Measurements from ENCODE around the gene TEKT5. TPM values are rescaled to one million over a fixed set of nuclear protein-coding genes. Genes with fewer than 3 reads are reported as not detected.
A peak's percentile ranks its signal among the peaks of the same experiment; 100 is the strongest.
"Not testable (repeated sequence)": the region's sequence is repeated elsewhere in the genome, so short reads cannot be mapped to it uniquely, and the experiment has no call there.

Gene TEKT5
- 0.20 TPM for polyA plus RNA-seq (ENCODE audit: insufficient read length)

DNA sequence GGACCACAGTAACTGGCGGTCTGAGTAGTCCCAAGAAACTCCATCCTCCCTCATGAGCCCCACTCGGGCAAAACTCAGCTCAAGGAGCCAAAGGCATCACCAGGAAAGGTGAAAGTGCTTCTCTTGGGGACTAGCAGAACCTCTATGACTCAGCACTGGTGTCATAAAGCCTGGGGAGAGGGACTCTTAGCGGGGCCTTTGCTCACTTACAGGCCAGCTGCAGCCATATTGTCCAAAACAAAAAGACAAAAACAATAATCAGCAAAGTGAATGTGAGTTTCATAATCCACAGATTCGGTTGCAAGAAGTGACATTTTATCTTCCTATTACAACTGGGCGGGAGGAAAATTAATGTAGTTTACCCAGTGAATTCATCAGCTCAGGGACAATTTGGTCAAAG is at the start of gene TEKT5:
Gene TEKT5 (minus strand): TSS at position 101 of the 400 bp plus-strand sequence. CDS start 57 bp downstream, at position 44.
- no peak for DNase-seq (ENCODE audit: low read depth)

DNA sequence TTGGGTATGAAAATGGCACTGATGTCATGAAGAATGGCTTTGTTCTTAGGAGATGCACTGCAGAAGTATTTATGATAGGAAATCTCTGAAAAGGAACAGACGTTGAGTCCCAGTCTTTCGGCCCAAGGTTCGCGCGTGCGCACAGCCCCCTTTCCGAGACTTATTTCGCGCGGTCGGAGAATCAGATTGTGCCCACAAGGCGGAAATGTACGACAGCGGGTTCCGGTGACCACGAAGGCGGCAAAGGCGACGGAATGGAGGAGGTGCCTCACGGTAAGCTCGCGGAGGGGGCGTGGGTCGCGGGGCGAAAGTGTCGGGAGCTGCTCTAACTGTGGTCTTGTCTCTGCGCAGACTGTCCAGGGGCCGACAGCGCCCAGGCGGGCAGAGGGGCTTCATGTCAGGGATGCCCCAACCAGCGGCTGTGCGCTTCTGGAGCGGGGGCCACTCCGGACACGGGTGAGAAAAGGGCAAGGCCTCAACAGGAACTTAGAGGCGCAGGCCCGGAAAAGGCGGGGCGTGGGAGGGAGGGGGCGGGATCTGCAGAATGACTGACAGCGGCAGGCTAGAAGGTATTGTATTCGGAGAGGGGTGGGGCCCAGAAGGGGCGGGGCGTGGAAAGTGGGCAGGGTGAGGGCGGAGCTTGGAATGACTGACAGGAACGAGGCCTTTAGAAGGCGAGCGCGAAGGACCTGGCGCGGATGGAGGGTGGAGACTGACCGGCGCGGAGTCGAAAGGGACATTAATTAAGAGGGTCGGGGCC is 49.1 kb upstream of the TEKT5 start, which contains the start of gene NUBP1:
Gene NUBP1 (plus strand): TSS at position 233 of the 760 bp plus-strand sequence. CDS start 22 bp downstream, at position 255.
- peak; percentile 89 for DNase-seq (ENCODE audit: low read depth)

DNA sequence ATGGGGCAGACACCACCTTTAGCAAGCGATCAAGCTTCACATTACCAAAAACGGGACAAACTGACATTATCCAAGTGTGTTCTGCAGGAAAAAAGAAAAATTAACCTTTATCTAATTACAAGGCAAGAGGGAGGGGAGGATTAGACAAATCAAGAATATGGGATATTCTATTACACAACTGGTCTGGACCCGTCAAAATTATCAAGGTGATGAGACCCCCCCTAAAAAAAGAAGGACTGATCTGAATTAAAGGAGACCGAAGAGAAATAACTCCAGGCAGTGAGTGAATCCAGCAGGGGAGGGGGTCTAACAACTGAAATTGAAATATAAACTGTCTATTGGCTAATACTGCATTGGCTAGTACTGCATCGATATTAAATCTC is 48.5 kb upstream of the TEKT5 start:
- no peak for DNase-seq (ENCODE audit: low read depth)

DNA sequence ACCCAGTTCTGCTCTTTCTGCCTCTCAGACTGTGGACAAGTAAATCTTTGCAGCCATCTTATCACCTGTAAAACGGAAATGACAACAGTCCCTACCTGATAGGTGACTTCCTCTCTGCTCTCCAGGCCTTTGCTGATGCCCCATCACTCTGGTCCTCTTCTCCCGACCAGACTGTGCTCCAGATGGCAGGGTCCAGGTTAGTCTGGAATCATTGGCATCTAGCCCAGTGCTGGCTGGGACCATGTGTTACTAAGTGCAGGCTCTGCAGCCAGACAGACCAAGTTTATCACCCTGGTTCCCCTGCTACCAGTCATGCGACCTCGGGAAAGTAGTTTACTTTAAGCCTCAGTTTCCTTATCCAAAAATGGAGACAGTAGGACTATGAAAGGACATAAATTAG is 47.1 kb upstream of the TEKT5 start:
- no peak for DNase-seq (ENCODE audit: low read depth)

DNA sequence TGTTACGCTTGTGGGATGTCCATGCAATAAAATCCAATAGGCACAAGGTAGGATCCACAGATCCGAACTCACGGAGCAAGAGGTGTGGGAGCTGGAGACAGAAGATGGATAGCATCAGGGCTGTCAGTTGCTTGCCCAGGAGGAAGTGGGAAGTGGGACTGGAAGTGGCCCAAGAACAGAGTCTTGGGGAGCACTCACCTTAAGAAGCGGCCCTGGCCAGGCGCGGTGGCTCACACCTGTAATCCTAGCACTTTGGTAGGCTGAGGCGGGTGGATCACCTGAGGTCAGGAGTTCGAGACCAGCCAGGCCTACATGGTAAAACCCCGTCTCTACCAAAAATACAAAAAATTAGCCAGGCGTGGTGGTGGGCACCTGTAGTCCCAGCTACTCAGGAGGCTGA is 46.5 kb upstream of the TEKT5 start:
- DNase-seq (ENCODE audit: low read depth) = not testable (repeated sequence)

DNA sequence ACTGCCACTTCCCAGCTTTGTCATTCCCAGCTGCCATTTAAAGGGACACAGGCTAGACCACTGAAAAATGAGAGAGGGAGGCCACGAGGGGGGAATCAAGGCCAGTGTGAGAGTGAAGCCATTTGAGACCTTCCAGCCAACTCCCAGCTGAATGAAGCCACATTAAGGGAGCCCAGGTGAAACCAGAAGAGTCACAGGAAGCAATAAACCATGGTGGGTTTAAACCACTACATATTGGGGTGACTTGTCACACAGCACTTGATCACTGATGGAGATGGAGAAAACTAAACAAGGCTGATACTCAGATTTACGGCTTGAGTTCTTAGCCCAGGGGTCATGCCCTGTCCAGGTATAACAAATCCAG is 46.1 kb upstream of the TEKT5 start:
- no peak for DNase-seq (ENCODE audit: low read depth)

DNA sequence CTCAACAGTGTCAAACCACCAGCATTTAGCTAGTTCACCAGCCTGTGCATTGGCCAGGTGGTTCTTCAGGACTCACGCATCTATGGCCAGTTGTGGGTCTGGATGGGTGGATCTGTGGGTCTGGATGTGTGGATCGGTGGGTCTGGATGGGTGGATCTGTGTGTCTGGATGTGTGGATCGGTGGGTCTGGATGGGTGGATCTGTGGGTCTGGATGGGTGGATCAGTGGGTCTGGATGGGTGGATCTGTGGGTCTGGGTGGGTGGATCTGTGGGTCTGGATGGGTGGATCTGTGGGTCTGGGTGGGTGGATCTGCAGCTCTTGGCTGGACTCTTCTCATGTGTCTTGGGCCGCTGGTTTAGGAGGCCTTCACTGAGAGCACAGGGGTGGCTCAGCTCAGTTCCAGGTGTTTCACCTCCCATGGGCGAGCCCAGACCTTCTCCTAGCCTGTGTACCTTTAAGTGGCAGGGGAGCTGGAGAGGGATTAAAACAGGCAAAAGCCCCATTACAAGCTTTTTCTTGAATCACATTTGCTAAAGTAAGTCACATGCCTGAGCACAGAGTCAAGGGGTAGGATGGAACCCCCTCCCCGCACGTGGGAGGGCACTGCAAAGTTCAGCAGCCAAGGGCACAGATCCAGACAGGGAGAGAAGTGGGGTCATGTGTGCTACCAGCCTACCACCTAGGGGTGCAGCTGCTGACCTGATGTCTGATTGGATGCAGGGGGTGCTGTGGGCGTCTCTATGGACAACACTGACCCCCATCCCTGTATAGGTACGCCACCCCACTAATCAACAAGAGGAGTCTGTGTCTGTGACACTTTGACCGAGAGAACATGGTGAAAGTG is 45.5 kb upstream of the TEKT5 start:
- no peak for DNase-seq (ENCODE audit: low read depth)

DNA sequence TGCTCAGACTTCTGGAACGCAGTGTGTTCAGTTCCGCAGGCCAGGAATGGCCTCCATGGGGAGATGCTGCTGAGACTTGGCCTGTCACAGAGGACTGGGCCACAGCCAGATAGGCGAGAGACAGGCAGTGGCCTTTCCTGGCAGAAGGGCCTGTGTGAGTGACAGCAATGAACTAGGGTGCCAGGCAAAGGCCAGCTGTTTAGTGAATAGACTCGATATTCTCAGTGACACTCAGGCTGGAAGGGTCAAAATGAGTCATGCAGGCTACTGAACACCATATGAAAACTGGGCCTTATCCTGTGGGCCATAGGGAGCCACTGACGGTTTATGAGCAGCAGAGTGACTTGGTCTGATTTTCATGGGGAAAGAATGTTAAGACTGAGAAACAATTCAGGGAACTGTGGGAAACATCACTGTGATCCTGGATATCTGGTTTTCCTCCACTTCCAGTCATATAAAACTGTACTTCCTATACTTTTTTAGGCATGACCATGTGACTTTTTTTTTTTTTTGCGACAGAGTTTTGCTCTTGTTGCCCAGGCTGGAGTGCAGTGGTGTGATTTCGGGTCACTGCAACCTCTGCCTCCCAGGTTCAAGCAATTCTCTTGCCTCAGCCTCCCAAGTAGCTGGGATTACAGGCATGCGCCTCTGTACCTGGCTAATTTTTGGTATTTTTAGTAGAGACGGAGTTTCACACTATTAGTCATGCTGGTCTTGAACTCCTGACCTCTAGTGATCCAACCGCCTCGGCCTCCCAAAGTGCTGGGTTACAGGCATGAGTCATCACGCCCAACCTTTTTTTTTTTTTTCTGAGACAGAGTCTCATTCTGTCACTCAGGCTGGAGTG is 43.7 kb upstream of the TEKT5 start:
- DNase-seq (ENCODE audit: low read depth) = no peak

DNA sequence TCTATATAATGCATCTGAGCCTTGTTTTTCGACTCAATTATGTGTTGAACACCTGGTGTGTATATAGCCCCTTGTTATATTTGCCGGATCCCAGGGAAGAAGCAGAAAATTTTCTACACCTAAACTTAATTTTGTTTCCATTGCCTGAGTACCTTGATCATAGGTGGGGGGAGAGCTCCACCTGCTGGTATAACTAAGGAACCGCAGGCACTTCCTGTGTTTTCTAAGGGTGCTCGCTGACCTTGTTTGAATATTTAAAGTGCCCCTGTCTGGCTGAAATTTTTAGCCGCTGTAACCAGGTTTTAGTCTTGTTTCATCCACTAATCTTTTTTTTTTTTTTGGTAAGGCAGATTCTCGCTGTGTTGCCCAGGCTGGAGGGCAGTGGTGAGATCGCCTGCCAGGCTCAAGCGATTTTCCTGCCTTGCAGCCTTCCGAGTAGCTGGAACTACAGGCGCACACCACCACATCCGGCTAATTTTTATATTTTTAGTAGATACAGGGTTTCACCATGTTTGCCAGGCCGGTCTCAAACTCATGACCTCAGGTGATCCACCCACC is 42.4 kb upstream of the TEKT5 start:
- no peak for DNase-seq (ENCODE audit: low read depth)

DNA sequence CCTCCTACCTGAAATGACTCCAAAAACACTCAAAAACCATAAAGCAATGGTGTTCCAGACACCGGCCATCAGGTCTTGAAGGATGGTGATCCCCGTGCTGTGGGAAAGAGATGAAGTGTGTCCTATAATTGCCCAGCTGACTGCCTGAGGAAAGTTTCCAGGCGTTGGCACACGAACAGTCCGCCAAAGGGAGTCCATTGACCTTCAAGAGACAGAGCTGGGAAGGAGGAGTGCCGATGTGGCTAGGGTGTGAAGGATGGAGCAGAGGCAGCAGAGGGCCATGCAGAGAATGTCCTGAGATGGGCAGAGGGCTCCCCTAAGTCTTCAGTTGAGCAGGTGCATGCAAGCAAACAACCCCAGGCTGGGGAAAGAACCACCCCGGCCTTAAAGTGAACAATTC is 37.1 kb upstream of the TEKT5 start:
- DNase-seq (ENCODE audit: low read depth) = no peak

DNA sequence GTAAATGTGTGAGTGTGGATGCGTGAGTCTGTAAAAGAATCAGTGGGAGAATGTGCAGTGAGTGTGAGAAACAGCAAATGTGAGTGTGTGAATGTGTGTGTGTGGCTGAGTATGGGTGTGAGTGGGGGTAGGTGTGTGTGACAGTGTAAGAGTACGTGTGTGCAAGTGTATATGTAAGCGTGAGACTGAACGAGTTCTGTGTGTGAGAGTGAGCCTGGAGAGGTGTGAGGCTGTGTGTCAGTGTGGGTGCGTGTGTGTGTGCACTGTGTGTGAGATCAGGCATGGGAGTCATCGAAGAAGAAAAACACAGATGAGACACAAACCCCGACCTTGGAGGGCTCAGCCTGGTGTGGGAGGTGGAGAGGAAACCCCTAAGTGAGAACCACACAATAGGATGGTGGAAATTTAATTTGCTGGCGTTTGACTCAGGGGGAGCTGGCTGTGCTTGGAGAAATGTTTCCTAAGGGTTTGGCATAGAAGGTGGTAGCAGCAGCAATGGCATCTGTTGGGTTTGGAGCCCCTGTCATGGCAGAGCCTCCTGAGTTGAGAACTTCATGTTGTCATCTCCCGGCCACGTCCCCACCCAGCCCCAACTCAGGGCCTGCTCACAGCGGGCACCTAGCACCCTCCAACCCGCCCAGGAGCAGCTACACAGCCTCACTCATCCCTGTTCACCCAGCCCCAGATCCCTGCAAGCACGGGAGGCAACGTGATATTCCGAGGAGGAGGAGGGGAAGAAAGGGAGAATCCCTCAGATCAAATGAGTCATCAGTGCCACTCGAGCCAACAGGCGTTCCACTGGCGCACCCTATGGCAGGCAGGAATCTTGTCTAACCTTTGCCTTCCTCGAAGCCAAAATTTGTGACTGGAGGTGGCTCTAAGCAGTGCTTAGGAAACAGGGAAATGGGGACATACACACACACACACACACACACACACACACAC is 34.6 kb upstream of the TEKT5 start:
- DNase-seq (ENCODE audit: low read depth) = no peak

DNA sequence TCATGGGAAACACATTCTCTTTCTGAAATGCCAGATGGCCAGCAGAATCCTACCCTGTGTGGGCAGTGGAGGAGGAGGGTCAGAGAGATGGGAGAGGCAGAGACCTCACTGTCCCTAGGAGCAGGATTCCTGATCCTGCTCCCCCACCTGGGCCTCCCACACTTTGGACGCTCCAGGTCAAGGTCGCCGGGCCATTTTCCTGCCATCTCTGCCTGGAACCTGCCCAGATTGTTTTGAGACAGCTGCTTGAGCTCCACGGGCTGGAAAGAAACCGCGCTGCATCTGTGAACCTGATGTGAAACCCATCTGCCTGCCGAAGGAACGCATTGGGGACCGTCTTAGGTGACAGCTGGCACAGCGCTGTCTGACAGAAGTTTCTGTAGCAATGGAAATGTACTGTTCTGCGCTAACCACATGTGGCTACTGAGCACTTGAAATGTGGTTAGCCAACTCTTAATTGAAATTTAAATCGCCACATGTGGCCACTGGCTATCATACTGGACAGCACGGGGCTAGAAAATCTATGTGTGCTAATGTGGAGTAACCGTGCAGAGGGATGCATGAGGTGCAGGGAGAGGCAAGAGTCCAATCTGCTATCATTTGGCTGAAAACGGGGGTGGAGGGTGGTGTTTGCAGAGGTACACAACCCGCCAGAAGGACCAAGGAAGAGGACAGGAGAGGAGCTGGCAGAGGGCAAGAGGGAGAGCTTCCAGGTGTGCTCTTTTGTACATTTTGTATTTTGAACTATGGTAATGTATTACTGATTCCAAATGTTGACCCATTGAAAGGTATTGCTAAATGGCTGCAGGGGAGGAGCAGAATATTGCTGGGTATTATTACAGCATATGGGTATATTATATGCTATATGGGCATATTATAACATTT is 33.5 kb upstream of the TEKT5 start:
- no peak for DNase-seq (ENCODE audit: low read depth)

DNA sequence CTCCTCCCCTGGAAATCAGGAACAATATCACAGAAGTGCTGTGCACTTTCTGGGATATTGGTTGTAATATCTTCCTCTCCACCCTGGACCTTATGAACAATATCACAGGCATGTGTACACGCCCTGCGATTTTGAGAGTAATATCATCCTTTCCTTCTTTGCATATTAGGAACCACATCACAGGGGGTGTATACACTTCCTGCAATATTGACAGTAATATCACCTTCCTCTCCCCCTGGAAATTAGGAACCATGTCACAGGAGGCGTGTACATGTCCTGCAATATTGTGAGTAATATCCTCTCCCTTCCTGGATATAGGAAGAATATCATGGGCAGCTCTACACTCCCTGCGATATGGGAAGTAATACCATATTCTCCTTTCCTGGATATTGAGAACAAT is 14.2 kb upstream of the TEKT5 start:
- no peak for DNase-seq (ENCODE audit: low read depth)

DNA sequence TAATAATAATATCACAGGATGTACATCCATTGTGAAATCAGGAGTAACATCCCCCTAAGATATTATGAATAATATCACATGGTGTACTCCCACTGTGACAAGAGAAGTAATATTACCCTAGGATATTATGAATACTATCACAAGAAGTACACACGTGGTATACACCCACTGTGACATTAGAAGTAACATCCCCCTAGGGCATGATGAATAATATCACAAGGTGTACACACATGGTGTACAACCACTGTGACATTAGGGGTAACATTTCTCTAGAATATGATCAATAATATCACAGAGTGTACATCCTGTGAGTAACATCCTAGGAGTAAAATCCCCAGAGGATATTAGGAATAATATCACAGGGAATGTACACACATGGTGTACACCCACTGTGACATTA is 5.0 kb upstream of the TEKT5 start:
- DNase-seq (ENCODE audit: low read depth) = no peak

DNA sequence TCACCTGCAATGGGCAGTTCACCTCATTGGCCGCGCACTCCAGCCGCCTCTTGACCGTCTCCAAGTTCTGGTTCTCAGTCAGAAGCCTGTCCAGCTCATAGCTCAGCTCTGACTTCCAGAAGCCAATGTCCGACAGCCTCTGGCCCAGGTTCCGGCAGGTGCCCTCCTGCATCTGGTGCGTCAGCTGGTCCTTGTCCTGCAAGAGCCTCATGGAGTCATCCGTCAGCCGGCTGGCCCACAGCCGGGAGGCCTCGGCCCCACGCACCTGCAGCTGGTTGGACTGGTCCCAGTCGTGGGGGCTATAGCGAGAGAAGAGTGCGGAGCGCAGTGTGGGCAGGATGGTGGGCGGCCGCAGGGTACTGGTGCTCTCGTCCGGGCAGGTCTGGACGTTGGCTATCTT is 424 bp downstream of the TEKT5 start:
- DNase-seq (ENCODE audit: low read depth) = no peak

DNA sequence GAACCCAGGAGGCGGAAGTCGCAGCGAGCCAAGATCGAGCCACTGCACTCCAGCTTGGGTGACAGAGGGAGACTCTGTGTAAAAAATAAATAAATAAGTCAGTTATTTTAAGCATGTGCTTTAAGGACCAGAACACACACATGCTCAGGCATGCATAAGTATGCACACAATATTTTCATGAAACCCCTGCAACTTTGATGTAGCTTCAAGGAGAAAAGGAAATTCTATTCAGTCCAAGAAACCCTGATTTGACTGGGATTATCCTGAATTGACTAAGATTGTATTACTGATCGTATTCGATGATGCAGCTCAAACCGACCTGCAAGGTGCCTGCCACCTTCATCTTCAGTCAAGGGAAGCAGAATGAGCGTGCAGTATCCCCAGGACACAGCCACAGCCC is 841 bp downstream of the TEKT5 start:
- no peak for DNase-seq (ENCODE audit: low read depth)

DNA sequence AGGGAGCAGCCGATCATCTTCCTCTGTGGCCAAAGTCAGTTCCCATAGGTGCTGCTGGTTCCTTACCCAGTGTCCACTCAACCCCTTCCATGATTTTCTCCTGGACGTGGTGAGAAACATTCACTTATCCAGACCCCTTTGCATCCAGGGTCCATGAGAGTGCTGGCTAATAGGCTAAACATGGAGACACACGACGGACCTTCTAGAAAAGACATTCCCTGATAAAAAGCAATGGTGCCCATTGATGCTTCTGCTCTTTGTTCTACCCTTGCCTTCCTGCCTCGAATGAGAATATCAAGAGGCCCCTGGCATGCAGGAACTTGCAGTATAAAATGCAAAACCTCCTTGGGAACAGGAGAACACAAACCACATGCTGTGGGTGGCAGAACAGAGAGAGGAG is 2.3 kb downstream of the TEKT5 start:
- no peak for DNase-seq (ENCODE audit: low read depth)

DNA sequence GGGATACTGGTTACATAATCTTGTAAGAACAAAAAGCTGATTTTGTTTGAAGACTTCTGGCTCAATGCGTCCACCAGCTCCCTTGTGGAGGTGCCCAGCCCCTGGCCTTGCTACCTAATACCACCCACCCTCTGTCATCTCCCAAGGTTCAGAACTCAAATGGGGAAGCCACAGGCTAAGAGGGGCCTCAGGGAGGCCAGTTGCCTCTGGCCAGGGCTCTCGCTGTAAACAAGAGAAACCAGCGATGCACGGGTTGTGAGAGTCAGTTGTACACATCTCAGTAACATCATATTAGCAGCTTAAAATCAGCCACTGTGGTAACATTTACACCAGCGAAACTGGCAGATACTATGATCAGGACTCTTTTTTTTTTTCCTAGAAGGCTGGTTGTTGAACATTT is 6.0 kb downstream of the TEKT5 start:
- DNase-seq (ENCODE audit: low read depth) = no peak

DNA sequence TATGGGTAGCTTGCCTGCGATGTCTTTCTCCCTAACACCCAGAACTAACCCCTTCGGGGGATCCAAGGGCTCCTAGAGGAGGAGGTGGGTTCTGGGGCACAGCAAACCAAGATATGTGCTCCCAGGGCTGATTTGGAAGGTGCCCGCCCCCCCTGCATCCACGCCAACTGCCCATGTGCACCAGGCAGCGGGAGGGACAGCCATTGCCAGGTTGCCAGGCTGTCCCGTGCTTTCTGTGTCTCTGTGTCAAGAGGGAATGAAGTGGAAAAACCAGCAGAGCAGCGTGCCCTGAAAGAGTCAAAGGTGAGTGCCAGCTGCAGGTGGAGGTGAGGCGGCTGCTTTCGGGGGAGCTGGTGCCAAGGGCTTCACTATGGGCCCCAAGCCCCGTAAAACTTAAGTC is 6.4 kb downstream of the TEKT5 start:
- no peak for DNase-seq (ENCODE audit: low read depth)

DNA sequence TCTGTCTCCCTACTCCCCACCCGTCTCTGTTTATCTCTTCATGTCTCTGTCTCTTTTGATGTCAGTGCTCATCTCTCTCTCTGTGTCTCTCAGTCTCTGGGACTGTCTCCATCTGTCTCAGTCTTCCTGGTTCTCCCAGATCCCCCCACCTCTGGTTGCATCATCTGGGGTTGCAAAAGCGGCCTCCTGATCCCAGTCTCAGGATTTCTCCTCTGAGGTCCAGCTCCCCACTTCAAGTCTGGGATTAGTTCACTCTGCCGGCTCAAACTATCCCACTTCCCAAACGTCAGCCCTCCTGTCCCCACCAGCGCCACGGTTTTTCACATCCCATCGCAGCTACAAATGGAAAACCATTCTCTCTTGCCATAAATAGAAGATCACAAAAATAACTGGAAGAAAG is 9.0 kb downstream of the TEKT5 start:
- DNase-seq (ENCODE audit: low read depth) = no peak

Measured in forelimb muscle (tissue), 1 donor.